Skin of body (tissue), 2 donors: Measurements from ENCODE around the gene GALNT10. TPM values are rescaled to one million over a fixed set of nuclear protein-coding genes. Genes with fewer than 3 reads are reported as not detected.

Source experiments
- DNase-seq: peaks from one replicate; lab custom pipeline; 2025; lab: John Stamatoyannopoulos, UW
- total RNA-seq: library from RNA; depleted of rRNA; stranded (reverse); fragments of >200 nt; gene quantifications from one replicate; pipeline ENCODE4 v1.2.3, GENCODE V29; 2014

The GALNT10 gene
- total RNA-seq, 1 donor from 2014 or later, result 6.9 TPM

- DNase-seq, result no peak
Measured at GRCh38 chr5:154236536-154237375, 46.2 kb downstream of the GALNT10 start.

GRCh38 chr5:154237376-154237743 lies 46.8 kb downstream of the GALNT10 start:
- no peak for DNase-seq

- DNase-seq, result no peak
Measured at GRCh38 chr5:154237946-154238345, 47.4 kb downstream of the GALNT10 start.

- no peak for DNase-seq
Measured at GRCh38 chr5:154238776-154239481, 48.4 kb downstream of the GALNT10 start.

- no peak for DNase-seq
Measured at GRCh38 chr5:154240595-154240994, 50.1 kb downstream of the GALNT10 start.

- no peak for DNase-seq
Measured at GRCh38 chr5:154241021-154241420, 50.5 kb downstream of the GALNT10 start.

- no peak for DNase-seq
Measured at GRCh38 chr5:154242442-154242841, 51.9 kb downstream of the GALNT10 start.

- DNase-seq, result no peak
Measured at GRCh38 chr5:154242964-154243376, 52.4 kb downstream of the GALNT10 start.

GRCh38 chr5:154243736-154244135 lies 53.2 kb downstream of the GALNT10 start:
- no peak for DNase-seq

GRCh38 chr5:154244476-154244875 lies 53.9 kb downstream of the GALNT10 start:
- DNase-seq, result no peak

- DNase-seq, result no peak
Measured at GRCh38 chr5:154248691-154249090, 58.2 kb downstream of the GALNT10 start.

- DNase-seq, result no peak
Measured at GRCh38 chr5:154249826-154250225, 59.3 kb downstream of the GALNT10 start.

- DNase-seq, result no peak
Measured at GRCh38 chr5:154251529-154251928, 61.0 kb downstream of the GALNT10 start.

- DNase-seq, result no peak
Measured at GRCh38 chr5:154253807-154254206, 63.3 kb downstream of the GALNT10 start.

- DNase-seq, result no peak
Measured at GRCh38 chr5:154254896-154255295, 64.4 kb downstream of the GALNT10 start.

- no peak for DNase-seq
Measured at GRCh38 chr5:154257046-154257445, 66.5 kb downstream of the GALNT10 start.

- DNase-seq, result no peak
Measured at GRCh38 chr5:154258531-154259217, 68.1 kb downstream of the GALNT10 start.

GRCh38 chr5:154260224-154260927 lies 69.8 kb downstream of the GALNT10 start:
- DNase-seq, result no peak

- DNase-seq, result no peak
Measured at GRCh38 chr5:154262342-154262741, 71.8 kb downstream of the GALNT10 start.

- no peak for DNase-seq
Measured at GRCh38 chr5:154264549-154265196, 74.1 kb downstream of the GALNT10 start.

GRCh38 chr5:154265197-154265773 lies 74.8 kb downstream of the GALNT10 start:
- DNase-seq, result no peak
